Smooth muscle cell (in vitro differentiated cells): ENCODE measurements around the gene IZUMO2. TPM values are rescaled to one million over a fixed set of nuclear protein-coding genes. Genes with fewer than 3 reads are reported as not detected.

Source experiments
- DNase-seq: peaks from one replicate; lab custom pipeline; 2025; ENCODE audit not compliant: unreplicated experiment; lab: John Stamatoyannopoulos, UW
- H2AFZ ChIP-seq: fragments of 200-600 bp; sonication (generic); 2 replicates; pipeline ENCODE4 v1.6.0; 2016; ENCODE audit warnings: antibody characterized with exemption, low read depth, mild to moderate bottlenecking
- H3F3A ChIP-seq: fragments of 200-600 bp; sonication (generic); 2 replicates; pipeline ENCODE4 v1.6.0; 2017; ENCODE audit warnings: antibody characterized with exemption, low read depth
- H3K27ac ChIP-seq: fragments of 200-600 bp; sonication (generic); 2 replicates; pipeline ENCODE4 v1.5.1; 2016; ENCODE audit warnings: low read depth, mild to moderate bottlenecking
- H3K27me3 ChIP-seq: fragments of 200-600 bp; sonication (generic); 2 replicates; pipeline ENCODE4 v1.6.1; 2016; ENCODE audit warnings: low read depth, mild to moderate bottlenecking
- H3K36me3 ChIP-seq: fragments of 200-600 bp; sonication (generic); 2 replicates; pipeline ENCODE4 v1.5.1; 2016; ENCODE audit warnings: low read depth
- H3K4me1 ChIP-seq: fragments of 200-600 bp; sonication (generic); 2 replicates; pipeline ENCODE4 v1.5.1; 2016; ENCODE audit warnings: low read depth
- H3K4me2 ChIP-seq: fragments of 200-600 bp; sonication (generic); 2 replicates; pipeline ENCODE4 v1.6.0; 2016; ENCODE audit warnings: mild to moderate bottlenecking
- H3K4me3 ChIP-seq: fragments of 200-600 bp; sonication (generic); 2 replicates; pipeline ENCODE4 v1.5.1; 2016; ENCODE audit warnings: mild to moderate bottlenecking
- H3K79me2 ChIP-seq: fragments of 200-600 bp; sonication (generic); 2 replicates; pipeline ENCODE4 v1.6.0; 2016; ENCODE audit warnings: low read depth, mild to moderate bottlenecking
- H3K9ac ChIP-seq: fragments of 200-600 bp; sonication (generic); 2 replicates; pipeline ENCODE4 v1.6.0; 2016; ENCODE audit warnings: low read depth
- H3K9me3 ChIP-seq: fragments of 200-600 bp; sonication (generic); replicated peaks from 2 replicates; pipeline ENCODE4 v1.5.1; 2016; ENCODE audit warnings: low read depth
- H4K20me1 ChIP-seq: fragments of 200-600 bp; sonication (generic); 2 replicates; pipeline ENCODE4 v1.6.0; 2016; ENCODE audit warnings: low read depth
- WGBS: methylation state at CpG from one replicate; pipeline ENCODE4 v1.1.7; 2016; ENCODE audit warnings: low lambda C conversion rate; 5-methylcytosine and 5-hydroxymethylcytosine counted together
- polyA plus RNA-seq: library from polyadenylated mRNA; unstranded; fragments of >200 nt; fragmentation: Nextera tagmentation; extraction: Ambion mirVana; gene quantifications from 2 replicates; pipeline ENCODE4 v1.2.1, GENCODE V29; 2016
- total RNA-seq: library from RNA; depleted of rRNA; stranded (reverse); fragments of >200 nt; gene quantifications from 2 replicates; pipeline ENCODE4 v1.2.3, GENCODE V29; 2014
- TF ChIP-seq, protein P1 (sequence below): fragments of 200-600 bp; sonication (generic); IDR thresholded peaks from 2 replicates; pipeline ENCODE4 v1.5.1; 2017; ENCODE audit warnings: borderline replicate concordance, mild to moderate bottlenecking, antibody characterized with exemption; ENCODE audit not compliant: insufficient read depth, poor library complexity, severe bottlenecking

The IZUMO2 gene
- total and polyA plus RNA-seq, 2 experiments from 2014 or later: not detected

DNA sequence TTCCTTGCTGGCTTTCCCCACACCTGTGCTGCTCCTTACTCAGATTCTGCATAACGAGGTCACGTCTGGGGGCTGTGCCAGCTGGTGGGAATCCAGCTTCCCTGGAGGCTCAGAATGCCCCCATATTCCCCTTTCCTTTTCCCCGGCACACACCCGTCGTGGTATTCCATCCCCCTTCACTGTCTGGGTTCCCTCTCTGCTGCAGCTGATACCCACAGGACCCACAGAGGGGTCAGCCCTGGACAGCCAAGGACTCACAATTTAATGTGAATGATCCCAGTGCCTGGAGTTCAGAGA lies 36.1 kb upstream of the IZUMO2 start:
- Histone ChIP-seq H3K9ac (no peak overlapping the region), H2AFZ (no peak overlapping the region), H3K4me2 (no peak overlapping the region), H3K4me3 (no peak overlapping the region), H3K27ac (no peak overlapping the region), H3K36me3 (no peaks in the 10 kb centered on the region), H3K4me1 (no peaks in the 10 kb centered on the region), H3K9me3 (no peaks in the 10 kb centered on the region), H3K27me3 (peaks cover 28% of the 10 kb centered on the region), H4K20me1 (no peaks in the 10 kb centered on the region), H3K79me2 (no peaks in the 10 kb centered on the region), H3F3A (no peaks in the 10 kb centered on the region)
- WGBS: 67% methylated on average over 5 of the region's 5 CpGs
- TF ChIP-seq, protein P1, sequence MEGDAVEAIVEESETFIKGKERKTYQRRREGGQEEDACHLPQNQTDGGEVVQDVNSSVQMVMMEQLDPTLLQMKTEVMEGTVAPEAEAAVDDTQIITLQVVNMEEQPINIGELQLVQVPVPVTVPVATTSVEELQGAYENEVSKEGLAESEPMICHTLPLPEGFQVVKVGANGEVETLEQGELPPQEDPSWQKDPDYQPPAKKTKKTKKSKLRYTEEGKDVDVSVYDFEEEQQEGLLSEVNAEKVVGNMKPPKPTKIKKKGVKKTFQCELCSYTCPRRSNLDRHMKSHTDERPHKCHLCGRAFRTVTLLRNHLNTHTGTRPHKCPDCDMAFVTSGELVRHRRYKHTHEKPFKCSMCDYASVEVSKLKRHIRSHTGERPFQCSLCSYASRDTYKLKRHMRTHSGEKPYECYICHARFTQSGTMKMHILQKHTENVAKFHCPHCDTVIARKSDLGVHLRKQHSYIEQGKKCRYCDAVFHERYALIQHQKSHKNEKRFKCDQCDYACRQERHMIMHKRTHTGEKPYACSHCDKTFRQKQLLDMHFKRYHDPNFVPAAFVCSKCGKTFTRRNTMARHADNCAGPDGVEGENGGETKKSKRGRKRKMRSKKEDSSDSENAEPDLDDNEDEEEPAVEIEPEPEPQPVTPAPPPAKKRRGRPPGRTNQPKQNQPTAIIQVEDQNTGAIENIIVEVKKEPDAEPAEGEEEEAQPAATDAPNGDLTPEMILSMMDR: no peak
- no peak for DNase-seq

DNA sequence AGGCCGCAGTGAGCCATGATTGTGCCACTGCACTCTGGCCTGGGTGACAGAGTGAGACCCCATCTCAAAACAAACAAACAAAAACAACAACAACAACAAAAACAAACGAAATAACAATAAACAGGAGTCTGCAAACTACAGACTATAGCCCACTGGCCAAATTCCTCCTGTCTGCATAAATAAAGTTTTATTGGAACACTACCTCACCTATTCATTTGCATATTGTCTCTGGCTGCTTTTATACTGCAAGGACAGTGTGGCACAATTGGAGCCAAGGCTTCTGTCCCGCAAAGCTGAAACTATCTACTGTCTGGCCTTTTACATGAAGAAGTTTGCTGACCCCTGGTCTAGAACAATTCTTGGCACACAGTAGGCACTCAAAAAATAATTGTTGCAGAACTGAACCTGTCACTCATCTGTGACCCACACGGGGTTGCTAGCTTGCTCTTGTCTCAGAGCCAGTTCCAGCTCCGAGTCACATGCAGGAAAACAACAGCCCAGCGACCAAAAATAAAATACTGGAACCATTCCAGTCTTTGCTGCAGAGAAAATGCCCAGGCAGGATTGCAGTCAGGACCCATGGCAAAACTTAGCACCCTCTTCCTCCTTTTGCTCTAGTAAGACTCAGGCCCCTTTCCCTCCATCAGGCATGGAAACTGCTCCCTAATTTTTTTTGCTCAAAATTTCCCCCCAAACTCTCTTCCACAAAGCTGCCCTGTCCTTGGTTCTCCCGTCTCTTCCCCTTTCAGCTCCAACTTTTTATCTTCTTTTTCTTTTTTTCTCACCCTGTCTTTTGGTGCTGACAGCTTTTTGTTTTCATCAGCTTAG lies 35.6 kb upstream of the IZUMO2 start:
- Histone ChIP-seq H2AFZ (no peak overlapping the region), H3K4me2 (no peak overlapping the region), H3K36me3 (no peaks in the 10 kb centered on the region), H3K4me3 (no peak overlapping the region), H3K9me3 (no peaks in the 10 kb centered on the region), H3K4me1 (no peaks in the 10 kb centered on the region), H3F3A (no peaks in the 10 kb centered on the region), H3K27ac (no peak overlapping the region), H3K9ac (no peak overlapping the region), H4K20me1 (no peaks in the 10 kb centered on the region), H3K79me2 (no peaks in the 10 kb centered on the region), H3K27me3 (peaks cover 23% of the 10 kb centered on the region)
- DNase-seq: no peak
- WGBS: 63% methylated on average over 7 of the region's 7 CpGs
- TF ChIP-seq, protein P1: no peak

DNA sequence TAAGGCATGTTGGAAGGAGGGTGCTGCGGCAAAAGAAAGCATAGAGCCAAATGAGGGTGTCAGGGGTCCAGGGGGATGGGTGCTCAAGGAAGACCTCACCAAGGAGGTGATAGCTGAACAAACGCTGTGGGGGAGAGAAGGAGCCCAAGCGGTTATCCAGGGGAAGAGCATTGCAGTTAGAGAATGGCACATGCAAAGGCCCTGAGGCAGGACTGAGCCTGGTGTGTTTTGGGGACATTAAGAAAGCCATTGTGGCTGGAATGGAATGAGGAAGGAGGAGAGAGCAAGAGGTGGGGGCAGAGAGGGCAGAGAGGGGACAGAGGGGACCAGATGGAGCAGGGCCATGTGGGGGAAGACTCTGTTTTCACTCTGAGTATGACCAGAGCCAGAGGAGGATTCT lies 34.3 kb upstream of the IZUMO2 start:
- TF ChIP-seq, protein P1: no peak
- Histone ChIP-seq H3K4me2 (no peak overlapping the region), H3K4me3 (no peak overlapping the region), H3K27ac (no peak overlapping the region), H3K27me3 (peaks cover 13% of the 10 kb centered on the region), H3K36me3 (no peaks in the 10 kb centered on the region), H3K9me3 (no peaks in the 10 kb centered on the region), H3K79me2 (no peaks in the 10 kb centered on the region), H3K9ac (no peak overlapping the region), H2AFZ (no peak overlapping the region), H4K20me1 (no peaks in the 10 kb centered on the region), H3K4me1 (no peaks in the 10 kb centered on the region), H3F3A (no peaks in the 10 kb centered on the region)
- DNase-seq: no peak
- 62% methylated on average over 3 of the region's 3 CpGs for WGBS

DNA sequence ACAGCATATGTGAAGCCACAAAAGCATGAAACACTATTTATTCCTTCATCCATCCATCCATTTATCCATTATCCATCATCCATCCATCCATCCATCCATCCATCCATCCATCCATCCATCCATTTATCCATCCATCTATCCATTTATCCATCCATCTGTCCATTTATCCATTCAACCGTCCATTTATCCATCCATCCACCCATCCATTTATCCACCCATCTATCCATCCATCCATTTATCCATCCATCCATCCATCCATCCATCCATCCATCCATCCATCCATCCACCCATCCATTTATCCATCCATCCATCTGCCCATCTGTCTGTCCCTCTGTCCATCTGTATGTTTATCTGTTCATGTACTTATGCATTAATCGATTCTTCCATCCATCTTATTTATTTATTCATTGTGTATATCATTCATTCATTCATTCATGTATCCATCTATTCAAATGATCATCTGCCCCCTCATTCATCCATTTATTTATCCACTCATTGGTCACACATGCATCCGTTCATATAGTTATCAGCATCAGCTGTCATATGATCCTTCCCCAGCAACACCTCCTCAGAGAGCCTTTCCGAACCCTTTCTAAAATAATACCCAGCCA lies 33.3 kb upstream of the IZUMO2 start:
- H3F3A ChIP-seq: no peaks in the 10 kb centered on the region
- no peak overlapping the region for H3K9ac ChIP-seq
- 72% methylated on average over 4 of the region's 4 CpGs for whole genome bisulfite sequencing
- DNase-seq: no peak
- H4K20me1 ChIP-seq: no peaks in the 10 kb centered on the region
- no peak overlapping the region for H2AFZ ChIP-seq
- H3K4me2 ChIP-seq: no peak overlapping the region
- H3K4me3 ChIP-seq: no peak overlapping the region
- H3K9me3 ChIP-seq: no peaks in the 10 kb centered on the region
- peaks cover 3% of the 10 kb centered on the region for H3K27me3 ChIP-seq
- TF ChIP-seq, protein P1: no peak
- H3K36me3 ChIP-seq: no peaks in the 10 kb centered on the region
- H3K4me1 ChIP-seq: no peaks in the 10 kb centered on the region
- H3K27ac ChIP-seq: no peak overlapping the region
- H3K79me2 ChIP-seq: no peaks in the 10 kb centered on the region
